Astrocyte of the cerebellum (primary cell): ENCODE results near the gene ARL14.
A peak's percentile ranks its signal among the peaks of the same experiment; 100 is the strongest.

Source experiments
- DNase-seq: peaks from one replicate; pipeline ENCODE4 v3.0.0-alpha.2; 2011; ENCODE audit warnings: low read depth
- H3K4me3 ChIP-seq: 2 replicates; pipeline ENCODE4 v1.5.1; 2011; ENCODE audit warnings: mild to moderate bottlenecking, low read depth, low read length, moderate library complexity
- in situ Hi-C: cut with HindIII; loops from 2 replicates; pipeline ENCODE4 v1.10.0; 2017; ENCODE audit warnings: low sequenced_read_pairs
- TF ChIP-seq, protein P1 (sequence below): IDR thresholded peaks from 2 replicates; pipeline ENCODE4 v1.5.1; 2012; ENCODE audit warnings: low read length, low read depth, moderate library complexity, mild to moderate bottlenecking; ENCODE audit errors: missing control alignments

The ARL14 gene

DNA sequence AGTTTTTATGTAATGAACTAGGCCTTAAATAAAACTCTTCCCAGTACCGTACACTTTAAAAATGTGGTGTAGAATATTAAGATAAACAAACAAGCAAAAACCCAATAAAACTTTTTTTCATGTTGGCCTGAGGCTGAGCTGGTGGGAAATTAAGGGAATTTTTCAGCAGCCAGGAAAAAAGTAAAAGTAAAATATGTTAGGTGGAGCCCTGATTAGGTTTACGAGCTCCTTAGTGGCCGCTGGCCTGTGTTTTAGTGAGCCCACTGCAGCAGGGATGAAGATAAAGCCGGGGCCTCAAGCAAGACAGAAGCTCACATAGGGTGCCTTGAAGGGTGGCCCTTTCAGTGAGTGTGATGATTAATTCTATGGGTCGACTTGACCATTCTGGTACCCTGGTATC is 16.1 kb upstream of the ARL14 start:
- TF ChIP-seq, protein P1, sequence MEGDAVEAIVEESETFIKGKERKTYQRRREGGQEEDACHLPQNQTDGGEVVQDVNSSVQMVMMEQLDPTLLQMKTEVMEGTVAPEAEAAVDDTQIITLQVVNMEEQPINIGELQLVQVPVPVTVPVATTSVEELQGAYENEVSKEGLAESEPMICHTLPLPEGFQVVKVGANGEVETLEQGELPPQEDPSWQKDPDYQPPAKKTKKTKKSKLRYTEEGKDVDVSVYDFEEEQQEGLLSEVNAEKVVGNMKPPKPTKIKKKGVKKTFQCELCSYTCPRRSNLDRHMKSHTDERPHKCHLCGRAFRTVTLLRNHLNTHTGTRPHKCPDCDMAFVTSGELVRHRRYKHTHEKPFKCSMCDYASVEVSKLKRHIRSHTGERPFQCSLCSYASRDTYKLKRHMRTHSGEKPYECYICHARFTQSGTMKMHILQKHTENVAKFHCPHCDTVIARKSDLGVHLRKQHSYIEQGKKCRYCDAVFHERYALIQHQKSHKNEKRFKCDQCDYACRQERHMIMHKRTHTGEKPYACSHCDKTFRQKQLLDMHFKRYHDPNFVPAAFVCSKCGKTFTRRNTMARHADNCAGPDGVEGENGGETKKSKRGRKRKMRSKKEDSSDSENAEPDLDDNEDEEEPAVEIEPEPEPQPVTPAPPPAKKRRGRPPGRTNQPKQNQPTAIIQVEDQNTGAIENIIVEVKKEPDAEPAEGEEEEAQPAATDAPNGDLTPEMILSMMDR, result no peak
- no peak overlapping the region for H3K4me3 ChIP-seq
- in situ Hi-C loops, result no loop called here
- DNase-seq, result no peak

DNA sequence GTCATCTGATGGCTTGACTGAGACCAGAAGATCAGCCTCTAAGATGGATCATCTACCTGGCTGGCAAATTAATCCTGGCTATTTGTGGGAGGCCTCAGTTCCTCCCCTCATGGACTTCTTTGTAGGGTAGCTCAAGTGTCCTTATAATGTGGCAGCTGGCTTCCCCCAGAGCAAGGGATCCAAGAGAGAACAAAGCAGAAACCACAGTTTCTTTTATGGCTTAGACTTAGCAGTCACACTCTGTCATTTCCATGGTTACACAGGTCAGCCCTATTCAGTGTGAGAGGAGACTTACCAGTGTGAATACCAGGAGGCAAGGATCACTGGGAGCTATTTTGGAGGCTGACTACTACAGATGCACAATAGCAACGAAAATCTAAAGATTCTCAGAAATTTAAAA is 15.3 kb upstream of the ARL14 start:
- in situ Hi-C loops, result no loop called here
- TF ChIP-seq, protein P1, result no peak
- DNase-seq, result peak; percentile 20
- H3K4me3 ChIP-seq, result no peak overlapping the region

DNA sequence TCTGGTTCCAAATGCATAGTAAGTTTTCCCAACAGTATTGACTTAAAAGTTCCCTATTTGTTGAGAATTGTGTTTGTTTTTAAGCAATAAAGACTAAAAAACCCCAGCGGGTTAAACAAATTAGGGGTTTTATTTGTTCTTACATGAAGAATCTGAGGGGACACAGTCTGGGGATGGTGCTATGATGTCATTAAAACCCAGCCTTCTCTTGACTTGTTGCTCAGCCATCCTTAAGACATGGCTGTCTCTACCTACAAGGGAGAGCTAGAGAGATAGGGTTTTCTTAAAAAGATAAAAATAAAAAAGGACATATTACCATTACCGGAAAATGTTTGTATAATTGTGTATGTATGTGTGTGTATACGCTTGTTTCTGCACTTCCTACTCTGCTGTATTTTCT is 11.7 kb upstream of the ARL14 start:
- H3K4me3 ChIP-seq, result no peak overlapping the region
- TF ChIP-seq, protein P1, result no peak
- no peak for DNase-seq
- in situ Hi-C loops, result no loop called here

DNA sequence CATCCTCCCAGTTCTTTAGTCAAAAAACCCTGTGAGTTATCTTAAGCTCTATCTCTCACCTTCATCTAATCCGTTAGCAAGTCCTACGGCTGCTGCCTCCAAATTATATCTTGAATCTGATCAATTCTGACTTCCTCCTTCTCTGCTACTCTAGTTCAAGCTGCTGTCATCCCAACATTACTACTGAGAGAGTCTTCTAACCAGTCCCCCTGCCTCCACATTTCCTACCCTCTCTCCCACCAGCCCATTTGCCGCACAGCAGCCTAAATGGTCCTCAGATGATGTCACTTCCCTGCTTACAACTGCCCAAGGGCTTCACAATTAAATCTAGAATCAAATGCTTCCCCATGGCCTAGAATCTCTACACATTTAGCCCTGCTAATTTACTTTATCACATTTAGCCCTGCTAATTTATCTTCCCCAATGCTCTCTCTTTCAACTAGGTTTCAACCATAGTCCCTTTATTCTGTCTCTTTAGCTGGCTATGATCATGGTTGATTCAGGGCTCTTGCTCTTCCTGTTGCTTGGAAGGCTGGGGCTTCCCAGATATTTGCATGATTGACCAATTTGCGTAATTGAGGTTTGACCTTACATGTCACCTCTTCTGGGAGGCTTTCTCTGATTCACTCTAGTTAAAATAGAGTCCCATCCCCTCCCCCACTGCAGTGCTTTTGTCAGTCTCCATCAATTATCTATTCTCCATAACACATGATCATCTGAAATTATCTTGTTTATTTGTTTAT is 11.0 kb upstream of the ARL14 start:
- no peak overlapping the region for H3K4me3 ChIP-seq
- in situ Hi-C loops, result no loop called here
- DNase-seq, result peak; percentile 86
- TF ChIP-seq, protein P1, result no peak

DNA sequence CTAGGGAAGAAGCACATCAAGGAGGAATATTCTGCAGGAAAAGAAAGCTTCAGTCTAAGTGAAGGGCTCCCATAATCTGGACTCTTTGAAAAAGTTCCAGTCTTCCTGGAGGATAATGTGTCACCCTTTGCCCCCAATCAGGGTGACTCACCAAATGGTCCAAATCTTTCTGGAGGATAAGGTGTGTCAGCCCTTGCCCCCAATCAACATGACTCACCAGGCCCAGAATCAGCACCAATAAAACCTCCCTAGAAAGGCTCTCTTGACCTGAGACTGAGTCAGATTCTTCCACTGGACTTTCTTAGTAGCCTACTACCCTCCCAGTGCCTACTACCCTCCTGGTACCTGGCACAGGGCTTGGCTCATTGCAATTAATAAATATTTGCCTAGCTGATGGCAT is 9.5 kb upstream of the ARL14 start:
- DNase-seq, result no peak
- no peak overlapping the region for H3K4me3 ChIP-seq
- TF ChIP-seq, protein P1, result no peak
- in situ Hi-C loops, result no loop called here

DNA sequence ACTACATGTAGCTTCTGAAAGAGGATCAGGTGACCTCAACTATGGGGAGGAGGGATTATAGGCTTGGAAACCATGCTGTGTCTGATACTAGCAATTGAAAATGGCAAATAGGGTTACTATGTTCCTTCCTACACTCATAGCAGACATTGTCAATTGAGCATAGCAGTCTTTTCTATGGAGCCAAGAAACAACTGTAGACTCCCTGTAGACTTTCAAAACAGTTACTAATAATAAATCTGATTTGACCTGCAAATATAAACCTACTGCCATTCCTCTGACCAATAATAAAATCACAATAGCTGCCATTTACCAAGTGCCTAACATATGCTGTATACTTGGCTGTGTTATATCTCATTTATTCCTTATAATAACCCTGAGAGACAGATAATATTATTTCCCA is 8.5 kb upstream of the ARL14 start:
- no peak overlapping the region for H3K4me3 ChIP-seq
- TF ChIP-seq, protein P1, result no peak
- DNase-seq, result no peak
- in situ Hi-C loops, result no loop called here
